ENCODE measurements around the gene SASS6. TPM values are rescaled to one million over a fixed set of nuclear protein-coding genes. Genes with fewer than 3 reads are reported as not detected.
A peak's percentile ranks its signal among the peaks of the same experiment; 100 is the strongest.

SASS6 gene
- total and polyA plus RNA-seq, 10 of the 15 experiments (the other 5 are each of a cell fraction or from before 2014, with no cell fraction given) = 6.6 to 17.9 (median 10.2) TPM

GRCh38 chr1:100077531-100077930 lies 55.2 kb downstream of the SASS6 start:
- Histone ChIP-seq H3K36me3 (ENCODE audit: control insufficient read depth in 2 of 2, insufficient read depth in 2 of 2, low read length in 1 of 2) (peaks cover 2 to 43% of the 10 kb centered on the region in 2 experiments), H3K27ac (ENCODE audit: control insufficient read depth, insufficient read depth) (peak overlapping the region; percentile 92), H3K4me1 (ENCODE audit: control insufficient read depth, insufficient read depth, low read length) (peaks cover 29% of the 10 kb centered on the region), H3K4me2 (ENCODE audit: control insufficient read depth, insufficient read depth) (peak overlapping the region; percentile 49), H3K4me3 (peak overlapping the region; percentile 46; the same call in 1 of the 2 replicates), H3K27me3 (replicated peaks in 1 of 2; ENCODE audit: control insufficient read depth in 2 of 2, insufficient read depth in 2 of 2, low read length in 1 of 2) (no peaks in the 10 kb centered on the region), H2AFZ (ENCODE audit: control insufficient read depth, low read depth, low read length) (no peak overlapping the region), H4K20me1 (ENCODE audit: control insufficient read depth, insufficient read depth) (no peaks in the 10 kb centered on the region), H3K79me2 (ENCODE audit: control insufficient read depth, insufficient read depth, low read length) (peaks cover 17% of the 10 kb centered on the region), H3K9me3 (replicated peaks; ENCODE audit: control insufficient read depth, insufficient read depth, low read length) (no peaks in the 10 kb centered on the region), H3K9ac (ENCODE audit: control insufficient read depth, insufficient read depth, low read length) (peak overlapping the region; percentile 33; the same call in 1 of the 2 replicates)
- in situ Hi-C loops (cut with MboI) = no loop called here
- DNase-seq (ENCODE audit: low read depth, low spot score) = peak; percentile 72
- ATAC-seq = peak; percentile 79
- ChIA-PET CTCF (interaction anchor here (1.1 to 1.6 kb wide), 4 partner anchors 16 to 36 kb away, joined by 3 to 6 read pairs (median 4); no protein-coding TSS in a partner anchor), RAD21 (ENCODE audit: unreplicated experiment) (interaction anchor here (0.6 to 3.2 kb wide), 3 partner anchors 30 to 225 kb away, joined by 3 to 21 read pairs (median 19); no protein-coding TSS in a partner anchor), POLR2A (interaction anchor here (0.6 to 3.7 kb wide), 5 partner anchors 10 to 320 kb away, joined by 3 to 20 read pairs (median 3); partner anchors contain the start of gene FRRS1), SMC1A (ENCODE audit: uncharacterized antibody, unreplicated experiment) (interaction anchor here (0.7 to 4.9 kb wide), 10 partner anchors 9 to 817 kb away, joined by 3 to 56 read pairs (median 6); partner anchors contain the start of genes EXTL2 and FRRS1)
- intact Hi-C loops (cut with micrococcal nuclease; ENCODE audit: unreplicated experiment) = loop anchor here (2.0 kb wide), 4 partner anchors 27 to 105 kb away; partner anchors contain the start of genes SASS6 and TRMT13
- 0% methylated on average over 5 of the region's 5 CpGs for WGBS (ENCODE audit: insufficient coverage, insufficient replicate concordance, low lambda C conversion rate, missing lambda C conversion rate)
- peak; percentile 85 for FAIRE-seq
- no TSS peak for BruUV-seq (replicated peaks)
- TF ChIP-seq HDAC6 (IDR thresholded peaks at IDR 0.05; ENCODE audit: unreplicated experiment) = no peak
- no peak for TF ChIP-seq RAD51 (IDR thresholded peaks at IDR 0.05)
- TF ChIP-seq ATF3 (IDR thresholded peaks at IDR 0.05; ENCODE audit: borderline replicate concordance, extremely low read depth, low read depth, low read length) = no peak
- peak; percentile 28 for TF ChIP-seq SP1 (IDR thresholded peaks at IDR 0.05; ENCODE audit: low read depth, low read length)
- no peak for TF ChIP-seq BACH1 (IDR thresholded peaks at IDR 0.05; ENCODE audit: borderline replicate concordance)
- TF ChIP-seq ZBTB40 (IDR thresholded peaks at IDR 0.05; ENCODE audit: borderline replicate concordance) = no peak
- no peak for TF ChIP-seq E2F4 (IDR thresholded peaks at IDR 0.05; ENCODE audit: low read depth, low read length)
- TF ChIP-seq FOS (IDR thresholded peaks at IDR 0.05; ENCODE audit: borderline replicate concordance, extremely low read depth, insufficient read length) = no peak
- no peak for TF ChIP-seq ZSCAN29 (IDR thresholded peaks at IDR 0.05)
- TF ChIP-seq RUNX3 (IDR thresholded peaks at IDR 0.05; ENCODE audit: low read length) = peak; percentile 45; the same call in 1 of the 2 replicates
- no peak for TF ChIP-seq E4F1 (IDR thresholded peaks at IDR 0.05; ENCODE audit: borderline replicate concordance, partially characterized antibody)
- TF ChIP-seq CBX3 (IDR thresholded peaks at IDR 0.05; ENCODE audit: borderline replicate concordance, low read depth) = no peak
- no peak for TF ChIP-seq ZBTB33 (IDR thresholded peaks at IDR 0.05)
- TF ChIP-seq NBN (IDR thresholded peaks at IDR 0.05) = no peak; the same call in 1 of the 2 replicates

Measured in GM12878 (cell line).